AG10803 (cell line): Measurements from ENCODE around the gene ASCC1.
"Not testable (repeated sequence)": the region's sequence is repeated elsewhere in the genome, so short reads cannot be mapped to it uniquely, and the experiment has no call there.

Experiments used
- DNase-seq: peaks from one replicate; pipeline ENCODE4 v3.0.0; 2010; ENCODE audit warnings: low read depth
- H3K4me3 ChIP-seq: 2 replicates; pipeline ENCODE4 v1.5.1; 2011; ENCODE audit warnings: mild to moderate bottlenecking, low read length, control low read depth
- CTCF ChIP-seq: conservative IDR thresholded peaks from 2 replicates; pipeline ENCODE4 v1.5.1; 2011; ENCODE audit warnings: mild to moderate bottlenecking, low read length, control low read depth, inconsistent platforms

Gene ASCC1

GRCh38 chr10:72218726-72219125, 2.6 kb upstream of the ASCC1 start:
- no peak for TF ChIP-seq CTCF
- no peak for DNase-seq
- no peak overlapping the region for H3K4me3 ChIP-seq

- no peak for DNase-seq
- TF ChIP-seq CTCF = no peak
- no peak overlapping the region for H3K4me3 ChIP-seq
Measured at GRCh38 chr10:72218325-72218724, 2.2 kb upstream of the ASCC1 start.

GRCh38 chr10:72211832-72212231, 4.2 kb downstream of the ASCC1 start:
- DNase-seq, H3K4me3 ChIP-seq: not testable (repeated sequence)

- not testable (repeated sequence) for H3K4me3 ChIP-seq, DNase-seq
Measured at GRCh38 chr10:72211381-72211780, 4.7 kb downstream of the ASCC1 start.

- not testable (repeated sequence) for H3K4me3 ChIP-seq, DNase-seq
Measured at GRCh38 chr10:72208526-72208925, 7.5 kb downstream of the ASCC1 start.

GRCh38 chr10:72206511-72207229, 9.4 kb downstream of the ASCC1 start:
- no peak for TF ChIP-seq CTCF
- no peak for DNase-seq
- H3K4me3 ChIP-seq = no peak overlapping the region

- no peak for DNase-seq
- no peak overlapping the region for H3K4me3 ChIP-seq
- TF ChIP-seq CTCF = no peak
Measured at GRCh38 chr10:72204724-72205123, 11.4 kb downstream of the ASCC1 start.

GRCh38 chr10:72204296-72204695, 11.8 kb downstream of the ASCC1 start:
- TF ChIP-seq CTCF = no peak
- no peak overlapping the region for H3K4me3 ChIP-seq
- DNase-seq = no peak

- no peak for TF ChIP-seq CTCF
- no peak for DNase-seq
- H3K4me3 ChIP-seq = no peak overlapping the region
Measured at GRCh38 chr10:72201293-72201692, 14.8 kb downstream of the ASCC1 start.
